HepG2 (cell line): ENCODE results near the gene NDE1. TPM values are rescaled to one million over a fixed set of nuclear protein-coding genes. Genes with fewer than 3 reads are reported as not detected.

Experiments
- ARNT ChIP-seq: fragments of 450-650 bp; IDR thresholded peaks from 2 replicates; pipeline ENCODE4 v1.6.1; 2017
- DMAP1 ChIP-seq: IDR thresholded peaks from 2 replicates; pipeline ENCODE4 v1.6.1; 2016
- DNMT1 ChIP-seq: sonication (generic); formaldehyde crosslinking; IDR thresholded peaks from 2 replicates; pipeline ENCODE4 v1.5.1; 2020; ENCODE audit warnings: mild to moderate bottlenecking, missing genetic modification reagents
- E2F5 ChIP-seq: sonication (generic); formaldehyde crosslinking; conservative IDR thresholded peaks from 2 replicates; pipeline ENCODE4 v1.4.0; 2020; ENCODE audit warnings: missing genetic modification reagents
- MAF1 ChIP-seq: sonication (generic); formaldehyde crosslinking; IDR thresholded peaks from 2 replicates; pipeline ENCODE4 v1.5.0; 2020; ENCODE audit warnings: missing genetic modification reagents, borderline replicate concordance
- PLSCR1 ChIP-seq: sonication (generic); formaldehyde crosslinking; IDR thresholded peaks from 2 replicates; pipeline ENCODE4 v1.5.0; 2020; ENCODE audit warnings: missing genetic modification reagents, mild to moderate bottlenecking, borderline replicate concordance
- RBAK ChIP-seq: sonication (generic); formaldehyde crosslinking; IDR thresholded peaks from 2 replicates; pipeline ENCODE4 v1.5.1; 2020; ENCODE audit warnings: mild to moderate bottlenecking, missing genetic modification reagents
- SPEN ChIP-seq: sonication (generic); formaldehyde crosslinking; IDR thresholded peaks from 2 replicates; pipeline ENCODE4 v1.5.1; 2020; ENCODE audit warnings: low read depth, mild to moderate bottlenecking, missing genetic modification reagents
- TGIF2 ChIP-seq: IDR thresholded peaks from 2 replicates; pipeline ENCODE4 v1.6.1; 2016; ENCODE audit warnings: control low read depth, missing compliant biosample characterization
- TOPORS ChIP-seq: sonication (generic); formaldehyde crosslinking; IDR thresholded peaks from 2 replicates; pipeline ENCODE4 v1.8.0; 2023; ENCODE audit warnings: mild to moderate bottlenecking, missing genetic modification reagents
- YEATS4 ChIP-seq: sonication (generic); formaldehyde crosslinking; IDR thresholded peaks from 2 replicates; pipeline ENCODE4 v1.4.0; 2020; ENCODE audit warnings: missing genetic modification reagents, borderline replicate concordance
- ZFP36L1 ChIP-seq: sonication (generic); formaldehyde crosslinking; IDR thresholded peaks from 2 replicates; pipeline ENCODE4 v1.8.0; 2022; ENCODE audit warnings: mild to moderate bottlenecking, missing genetic modification reagents, moderate library complexity
- ZNF143 ChIP-seq: sonication (generic); formaldehyde crosslinking; IDR thresholded peaks from 2 replicates; pipeline ENCODE4 v1.4.0; 2020; ENCODE audit warnings: missing genetic modification reagents
- ZNF20 ChIP-seq: sonication (generic); formaldehyde crosslinking; IDR thresholded peaks from 2 replicates; pipeline ENCODE4 v1.4.0; 2020; ENCODE audit warnings: mild to moderate bottlenecking, moderate library complexity, missing genetic modification reagents
- ZNF260 ChIP-seq: sonication (generic); formaldehyde crosslinking; IDR thresholded peaks from 2 replicates; pipeline ENCODE4 v1.4.0; 2020; ENCODE audit warnings: missing genetic modification reagents, low read depth, mild to moderate bottlenecking, borderline replicate concordance
- ZNF639 ChIP-seq: conservative IDR thresholded peaks from 2 replicates; pipeline ENCODE4 v1.6.1; 2018; ENCODE audit warnings: missing genetic modification reagents
- ZNF687 ChIP-seq: sonication (generic); formaldehyde crosslinking; IDR thresholded peaks from 2 replicates; pipeline ENCODE4 v1.5.1; 2020; ENCODE audit warnings: mild to moderate bottlenecking, missing genetic modification reagents, moderate library complexity
- ZNF83 ChIP-seq: sonication (generic); formaldehyde crosslinking; IDR thresholded peaks from 2 replicates; pipeline ENCODE4 v1.4.0; 2020; ENCODE audit warnings: missing genetic modification reagents, mild to moderate bottlenecking, borderline replicate concordance
- polyA plus RNA-seq, 8 experiments: library from polyadenylated mRNA; depleted of rRNA in 3 of 8; stranded (reverse) in 7 of 8; unstranded in 1 of 8; fragments of >200 nt; fragmentation: Illumina TruSeq in 4 of 8; extraction: Trizol in 4 of 8; gene quantifications; 2 replicates each; pipeline versions ENCODE4 v1.2.1 to v1.2.3, GENCODE V29; 2011 to 2016; ENCODE audit warnings: low read depth in 4 of 8, missing spikeins in 1 of 8, mixed read lengths in 1 of 8; ENCODE audit not compliant: insufficient read depth in 1 of 8
- total RNA-seq, 5 experiments: library from RNA; depleted of rRNA; stranded (reverse); fragments of >200 nt; fragmentation: Illumina TruSeq; extraction: Trizol; gene quantifications; 2 replicates each; pipeline ENCODE4 v1.2.3, GENCODE V29; 2016; ENCODE audit warnings: low read depth in 1 of 5

The NDE1 gene
- total and polyA plus RNA-seq, 2 of the 13 experiments (the other 11 are each of a cell fraction or from before 2014, with no cell fraction given) = 40.9 to 72.5 TPM

GRCh38 chr16:15643048-15643945, 6.7 kb upstream of the NDE1 start, which contains the start of gene MARF1 (continued):
- TF ChIP-seq TGIF2 (CRISPR knock-in tag) (peak; percentile 35), ZNF83 (0 out of 2 replicates have a peak, but pooled peaks have one; percentile 34), TOPORS (CRISPR knock-in tag) (peak; percentile 83), MAF1 (CRISPR knock-in tag) (no peak), ARNT (no peak), E2F5 (CRISPR knock-in tag) (no peak), ZNF639 (CRISPR knock-in tag) (peak; percentile 90), ZNF143 (CRISPR knock-in tag) (peak; percentile 90), ZNF20 (CRISPR knock-in tag) (no peak; the same call in 1 of the 2 replicates), ZNF260 (CRISPR knock-in tag) (0 out of 2 replicates have a peak, but pooled peaks have one; percentile 4), DNMT1 (CRISPR knock-in tag) (no peak), SPEN (CRISPR knock-in tag) (peak; percentile 96), RBAK (CRISPR knock-in tag) (no peak), ZFP36L1 (CRISPR knock-in tag) (peak; percentile 63; the same call in 1 of the 2 replicates), YEATS4 (CRISPR knock-in tag) (peak; percentile 88), ZNF687 (CRISPR knock-in tag) (peak; percentile 92), PLSCR1 (no peak), DMAP1 (CRISPR knock-in tag) (peak; percentile 79; the same call in 1 of the 2 replicates)
